GM12874 (cell line): ENCODE data around the gene GANAB.

Experiments
- TF ChIP-seq, protein P1 (sequence below): IDR thresholded peaks from 2 replicates; pipeline ENCODE4 v1.5.1; 2011; ENCODE audit warnings: low read depth, mild to moderate bottlenecking, control low read depth, low read length, moderate library complexity; ENCODE audit not compliant: insufficient read depth

Gene GANAB

DNA sequence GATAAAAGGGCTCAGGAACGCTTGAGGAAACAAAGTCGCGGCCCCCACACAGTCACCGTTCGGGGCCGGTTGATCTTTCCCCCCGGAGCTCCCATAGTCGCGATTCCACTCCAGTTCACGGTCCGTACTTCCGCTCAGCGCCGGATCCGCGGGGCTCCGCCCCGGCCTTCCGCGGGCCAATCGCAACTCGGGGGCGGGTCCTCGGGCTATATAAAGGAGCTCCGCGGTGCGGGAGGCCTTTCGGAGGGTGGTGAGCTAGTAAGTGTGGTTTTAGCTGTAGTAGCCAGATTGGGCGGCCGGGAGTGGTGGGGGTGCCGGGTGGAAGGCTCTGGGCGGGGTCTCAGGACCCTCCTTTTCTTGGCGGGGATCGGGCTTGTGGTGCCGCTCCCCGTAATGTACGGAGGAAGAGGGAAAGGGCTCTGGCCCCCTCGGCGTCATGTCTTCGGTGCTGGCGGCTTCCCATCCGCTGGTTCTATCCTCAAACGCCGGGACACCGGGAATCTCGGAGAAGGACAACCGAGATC, 18.7 kb upstream of the GANAB start, which contains the start of the genes C11orf98 and CSKMT:
Gene C11orf98, minus strand, starts transcription at position 136 of the 524 bp plus-strand sequence. Its CDS starts 41 bp downstream, at position 95.
Gene CSKMT, plus strand, starts transcription at position 238 of the 524 bp plus-strand sequence. CDS start 568 bp downstream, outside the sequence.
- TF ChIP-seq, protein P1, sequence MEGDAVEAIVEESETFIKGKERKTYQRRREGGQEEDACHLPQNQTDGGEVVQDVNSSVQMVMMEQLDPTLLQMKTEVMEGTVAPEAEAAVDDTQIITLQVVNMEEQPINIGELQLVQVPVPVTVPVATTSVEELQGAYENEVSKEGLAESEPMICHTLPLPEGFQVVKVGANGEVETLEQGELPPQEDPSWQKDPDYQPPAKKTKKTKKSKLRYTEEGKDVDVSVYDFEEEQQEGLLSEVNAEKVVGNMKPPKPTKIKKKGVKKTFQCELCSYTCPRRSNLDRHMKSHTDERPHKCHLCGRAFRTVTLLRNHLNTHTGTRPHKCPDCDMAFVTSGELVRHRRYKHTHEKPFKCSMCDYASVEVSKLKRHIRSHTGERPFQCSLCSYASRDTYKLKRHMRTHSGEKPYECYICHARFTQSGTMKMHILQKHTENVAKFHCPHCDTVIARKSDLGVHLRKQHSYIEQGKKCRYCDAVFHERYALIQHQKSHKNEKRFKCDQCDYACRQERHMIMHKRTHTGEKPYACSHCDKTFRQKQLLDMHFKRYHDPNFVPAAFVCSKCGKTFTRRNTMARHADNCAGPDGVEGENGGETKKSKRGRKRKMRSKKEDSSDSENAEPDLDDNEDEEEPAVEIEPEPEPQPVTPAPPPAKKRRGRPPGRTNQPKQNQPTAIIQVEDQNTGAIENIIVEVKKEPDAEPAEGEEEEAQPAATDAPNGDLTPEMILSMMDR: no peak

DNA sequence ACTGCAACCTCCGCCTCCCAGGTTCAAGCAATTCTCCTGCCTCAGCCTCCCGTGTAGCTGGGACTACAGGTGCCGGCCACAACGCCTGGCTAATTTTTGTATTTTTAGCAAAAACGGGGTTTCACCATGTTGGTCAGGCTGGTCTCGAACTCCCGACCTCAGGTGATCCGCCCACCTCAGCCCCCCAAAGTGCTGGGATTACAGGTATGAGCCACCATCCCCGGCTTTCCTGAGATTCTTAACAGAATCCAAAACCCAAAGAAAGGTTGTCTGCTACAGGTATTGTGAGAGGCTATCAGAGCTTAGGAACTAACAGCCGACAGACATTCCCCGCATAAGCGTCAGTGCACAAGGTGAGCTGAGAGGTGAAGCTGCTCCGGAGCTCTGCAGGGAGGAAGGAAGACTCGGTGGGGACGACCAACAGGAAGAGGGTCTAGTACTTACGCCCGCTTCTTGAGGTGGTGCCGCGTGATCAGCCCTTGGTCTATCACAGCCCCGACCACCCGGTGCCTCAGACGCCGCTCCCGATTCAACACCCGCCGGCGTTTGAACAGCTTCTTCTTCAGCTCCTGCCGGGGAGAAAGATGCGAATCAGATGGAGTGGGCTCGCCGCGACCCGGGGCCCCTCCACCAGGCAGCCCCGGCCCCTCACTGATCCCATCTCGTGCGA, 18.1 kb upstream of the GANAB start:
- TF ChIP-seq, protein P1: no peak

DNA sequence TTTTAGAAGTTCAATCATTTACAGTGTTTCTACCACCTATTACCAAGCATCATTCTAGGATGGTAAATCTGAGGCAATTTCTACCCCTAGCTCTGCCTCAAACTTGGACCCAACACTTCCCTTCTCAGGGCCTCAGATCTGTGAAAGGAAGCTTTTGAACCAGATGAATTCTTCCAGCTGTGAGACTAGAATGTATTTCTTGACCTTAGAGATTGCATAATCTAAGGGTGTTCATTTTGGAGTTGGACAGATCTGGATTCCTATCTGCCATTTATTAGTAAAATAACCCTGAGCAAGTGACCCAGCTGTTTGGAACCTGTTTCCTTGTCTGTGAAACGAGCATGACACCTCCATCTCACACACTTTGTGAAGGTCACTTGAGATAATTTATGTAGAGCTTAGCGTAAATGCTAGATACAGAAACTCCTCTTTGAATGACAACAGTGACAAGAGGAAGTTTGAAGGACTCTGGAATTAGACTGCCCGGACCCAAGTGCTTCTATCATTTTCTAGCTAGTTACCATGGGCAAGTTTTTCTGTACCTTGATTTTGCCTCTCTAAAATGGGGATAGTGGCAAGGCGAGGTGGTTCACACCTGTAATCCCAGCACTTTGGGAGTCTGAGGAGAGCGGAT, 10.5 kb upstream of the GANAB start:
- TF ChIP-seq, protein P1: no peak

DNA sequence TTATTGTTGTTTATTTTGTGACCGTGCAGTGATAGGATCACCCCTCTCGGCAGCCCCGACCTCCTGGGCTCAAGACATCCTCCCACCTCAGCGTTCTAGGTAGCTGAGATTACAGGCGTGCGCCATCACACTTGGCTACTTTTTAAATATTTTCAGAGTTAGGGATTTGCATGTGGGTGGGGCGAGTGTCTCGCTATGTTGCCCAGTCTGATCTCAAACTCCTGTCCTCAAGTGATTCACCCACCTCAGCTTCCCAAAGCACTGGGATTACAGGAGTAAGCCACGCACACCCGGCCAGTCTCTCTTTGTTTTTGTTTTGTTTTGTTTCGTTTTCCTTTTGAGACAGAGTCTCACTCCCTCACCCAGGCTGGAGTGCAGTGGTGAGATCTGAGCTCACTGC, 7.9 kb upstream of the GANAB start:
- TF ChIP-seq, protein P1: no peak

GRCh38 chr11:62652161-62653006, 6.0 kb upstream of the GANAB start:
- TF ChIP-seq, protein P1: no peak

DNA sequence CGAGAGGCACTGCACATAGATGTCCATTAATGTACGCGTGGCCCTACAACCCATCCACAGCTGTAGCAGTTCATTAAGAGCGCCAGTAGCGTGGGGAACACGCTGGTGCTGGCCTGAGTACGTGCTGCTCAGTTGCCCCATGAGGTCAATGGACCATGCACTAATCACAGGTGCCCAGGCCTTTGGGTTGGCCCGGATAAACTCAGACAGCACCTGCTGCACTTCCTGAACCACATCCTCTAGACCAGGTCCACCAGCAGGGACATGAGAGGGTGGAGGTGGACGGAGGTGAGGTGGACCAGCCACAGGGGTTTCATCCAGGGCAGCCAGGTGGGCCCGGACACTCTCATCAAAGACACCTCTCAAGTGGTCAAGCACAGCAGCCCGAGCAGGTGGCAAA, 3.1 kb upstream of the GANAB start:
- TF ChIP-seq, protein P1: no peak

- TF ChIP-seq, protein P1: no peak
These were observed 2.6 kb upstream of the GANAB start for GRCh38 chr11:62648967-62649364.
